ENCODE measurements around the gene NDE1. TPM values are rescaled to one million over a fixed set of nuclear protein-coding genes. Genes with fewer than 3 reads are reported as not detected.

Gene NDE1
- polyA plus RNA-seq, 1 of the 3 experiments (the other 2 are of a cell fraction): 27.9 TPM

GRCh38 chr16:15640966-15641365 lies 9.1 kb upstream of the NDE1 start:
- H3K9me2 ChIP-seq: no peaks in the 10 kb centered on the region
- ChIA-PET CTCF (interaction anchor here (2.6 kb wide), 1 partner anchor 9 kb away, joined by 10 read pairs; no protein-coding TSS in a partner anchor), POLR2A (no interaction called here)
- H3F3A ChIP-seq (replicated peaks; ENCODE audit: insufficient read depth): peaks cover 26% of the 10 kb centered on the region
- peaks cover 0 to 12% of the 10 kb centered on the region in 2 experiments; a peak in 3 of 4 replicates for H3K4me1 ChIP-seq (ENCODE audit: control insufficient read depth in 1 of 2, insufficient read depth in 2 of 2, low read depth in 1 of 2, low read length in 1 of 2)
- H3K36me3 ChIP-seq (replicated peaks in 1 of 2; ENCODE audit: control insufficient read depth in 1 of 2, insufficient read depth in 2 of 2, low read length in 1 of 2): peaks cover 26 to 38% of the 10 kb centered on the region in 2 experiments
- no peak overlapping the region for H3K4me3 ChIP-seq (ENCODE audit: low read depth in 2 of 2, low read length in 1 of 2)
- no peak overlapping the region for H2AFZ ChIP-seq (ENCODE audit: low read depth)
- H3K27me3 ChIP-seq (ENCODE audit: insufficient read depth): no peaks in the 10 kb centered on the region
- TF ChIP-seq RCOR1 (IDR thresholded peaks at IDR 0.05; ENCODE audit: low read length) (no peak), NFIC (IDR thresholded peaks at IDR 0.05; ENCODE audit: borderline replicate concordance) (no peak), ZBTB33 (IDR thresholded peaks at IDR 0.05; ENCODE audit: borderline replicate concordance, low read depth) (no peak), FOXJ3 (CRISPR knock-in tag; IDR thresholded peaks at IDR 0.05) (no peak), RAD21 (IDR thresholded peaks at IDR 0.05; ENCODE audit: low read length) (no peak), RFX5 (IDR thresholded peaks at IDR 0.05; ENCODE audit: low read length) (no peak), GATA2 (CRISPR knock-in tag; IDR thresholded peaks at IDR 0.05) (no peak)
- no peaks in the 10 kb centered on the region for H3K9me3 ChIP-seq
- peak overlapping the region; percentile 94; the same call in 1 of the 2 replicates for H3K4me2 ChIP-seq
- 90% methylated on average over 4 of the region's 4 CpGs for WGBS (ENCODE audit: low lambda C conversion rate)
- no peaks in the 10 kb centered on the region; the same call in 1 of the 2 replicates for H4K20me1 ChIP-seq (ENCODE audit: insufficient read depth)
- DNase-seq: no peak
- H3K27ac ChIP-seq (ENCODE audit: low read depth in 2 of 2, low read length in 1 of 2): no peak overlapping the region
- H3K9ac ChIP-seq: no peak overlapping the region; the same call in 1 of the 2 replicates
- peaks cover 46% of the 10 kb centered on the region for H3K79me2 ChIP-seq (ENCODE audit: insufficient read depth)

- H2AFZ ChIP-seq (ENCODE audit: low read depth): peak overlapping the region; percentile 44; the same call in 1 of the 2 replicates
- peak overlapping the region; percentile 94 for H3K4me2 ChIP-seq
- H3K27ac ChIP-seq (ENCODE audit: low read depth in 2 of 2, low read length in 1 of 2): peak overlapping the region; percentile 92 to 100; a peak in 3 of 4 replicates
- H3K79me2 ChIP-seq (ENCODE audit: insufficient read depth): peaks cover 46% of the 10 kb centered on the region
- no peaks in the 10 kb centered on the region for H3K9me3 ChIP-seq
- H3K9me2 ChIP-seq: no peaks in the 10 kb centered on the region
- H4K20me1 ChIP-seq (ENCODE audit: insufficient read depth): no peaks in the 10 kb centered on the region; the same call in 1 of the 2 replicates
- peaks cover 0 to 12% of the 10 kb centered on the region in 2 experiments; a peak in 3 of 4 replicates for H3K4me1 ChIP-seq (ENCODE audit: control insufficient read depth in 1 of 2, insufficient read depth in 2 of 2, low read depth in 1 of 2, low read length in 1 of 2)
- peak overlapping the region; percentile 100 for H3K9ac ChIP-seq
- peak overlapping the region; percentile 90 to 100 for H3K4me3 ChIP-seq (ENCODE audit: low read depth in 2 of 2, low read length in 1 of 2)
- no peaks in the 10 kb centered on the region for H3K27me3 ChIP-seq (ENCODE audit: insufficient read depth)
- ChIA-PET POLR2A (interaction anchor here (0.6 to 1.1 kb wide), 2 partner anchors 10 to 123 kb away, joined by 3 to 4 read pairs; no protein-coding TSS in a partner anchor), CTCF (interaction anchor here (0.9 to 2.6 kb wide), 5 partner anchors 10 to 541 kb away, joined by 3 to 10 read pairs (median 4); no protein-coding TSS in a partner anchor)
- no peak for DNase-seq
- H3K36me3 ChIP-seq (replicated peaks in 1 of 2; ENCODE audit: control insufficient read depth in 1 of 2, insufficient read depth in 2 of 2, low read length in 1 of 2): peaks cover 16 to 28% of the 10 kb centered on the region in 2 experiments
- peaks cover 26% of the 10 kb centered on the region for H3F3A ChIP-seq (replicated peaks; ENCODE audit: insufficient read depth)
- 19% methylated on average over 15 of the region's 15 CpGs for WGBS (ENCODE audit: low lambda C conversion rate)
- TF ChIP-seq SMC3 (IDR thresholded peaks at IDR 0.05; ENCODE audit: low read depth, low read length) (no peak), RFX5 (IDR thresholded peaks at IDR 0.05; ENCODE audit: low read length) (no peak), MAX (IDR thresholded peaks at IDR 0.05; ENCODE audit: low read depth) (no peak), IRF3 (IDR thresholded peaks at IDR 0.05; ENCODE audit: low read depth, low read length) (no peak), REST (IDR thresholded peaks at IDR 0.05; ENCODE audit: low read depth, low read length) (no peak), GABPA (IDR thresholded peaks at IDR 0.05; ENCODE audit: low read depth) (no peak), PBX3 (IDR thresholded peaks at IDR 0.05) (no peak), USF2 (IDR thresholded peaks at IDR 0.05; ENCODE audit: borderline replicate concordance, low read depth, low read length) (no peak), RAD21 (IDR thresholded peaks at IDR 0.05; ENCODE audit: low read length) (no peak), EZH2phosphoT487 (IDR thresholded peaks at IDR 0.05; ENCODE audit: borderline replicate concordance, low read depth) (no peak)
Observed at GRCh38 chr16:15641753-15642556, 8.1 kb upstream of the NDE1 start.

Data from SK-N-SH (cell line).